Chondrocyte (in vitro differentiated cells): Measurements from ENCODE around the gene MAPKAP1. TPM values are rescaled to one million over a fixed set of nuclear protein-coding genes. Genes with fewer than 3 reads are reported as not detected.

Source experiments
- DNase-seq: peaks from one replicate; pipeline ENCODE4 v3.0.0; 2021; ENCODE audit warnings: mixed read lengths, low spot score
- H3K27ac Mint-ChIP-seq: one replicate; pipeline ENCODE4 v1.8.0; 2021; ENCODE audit warnings: mild to moderate bottlenecking, moderate library complexity, mixed read lengths; ENCODE audit not compliant: unreplicated experiment
- H3K27me3 Mint-ChIP-seq: 2 replicates; pipeline ENCODE4 v1.8.0; 2021; ENCODE audit warnings: low read depth, mixed read lengths
- H3K36me3 Mint-ChIP-seq: 2 replicates; pipeline ENCODE4 v1.8.0; 2021; ENCODE audit warnings: low read depth, mixed read lengths
- H3K4me1 Mint-ChIP-seq: 2 replicates; pipeline ENCODE4 v1.8.0; 2021; ENCODE audit warnings: low read depth, mild to moderate bottlenecking, mixed read lengths
- H3K4me3 Mint-ChIP-seq: one replicate; pipeline ENCODE4 v1.8.0; 2021; ENCODE audit warnings: mild to moderate bottlenecking, moderate library complexity, mixed read lengths; ENCODE audit not compliant: unreplicated experiment
- H3K9me3 Mint-ChIP-seq: 2 replicates; pipeline ENCODE4 v1.8.0; 2021; ENCODE audit warnings: low read depth, mixed read lengths
- CTCF ChIP-seq: fragments of 200-600 bp; sonication (generic); IDR thresholded peaks from 2 replicates; pipeline ENCODE4 v1.5.0; 2021; ENCODE audit warnings: antibody characterized with exemption, mild to moderate bottlenecking, moderate library complexity
- total RNA-seq: library from RNA; stranded (reverse); gene quantifications from 3 replicates; pipeline ENCODE4 v1.2.1, GENCODE V29; 2021

The MAPKAP1 gene
- total RNA-seq, 1 donor from 2014 or later: 91.5 TPM

GRCh38 chr9:125397736-125398135 lies 309.3 kb downstream of the MAPKAP1 start:
- Mint-ChIP-seq H3K9me3 (no peaks in the 10 kb centered on the region), H3K4me3 (no peak overlapping the region), H3K36me3 (no peaks in the 10 kb centered on the region), H3K27ac (no peak overlapping the region), H3K4me1 (no peaks in the 10 kb centered on the region), H3K27me3 (no peaks in the 10 kb centered on the region)
- no peak for DNase-seq
- no peak for TF ChIP-seq CTCF

GRCh38 chr9:125396799-125397198 lies 310.2 kb downstream of the MAPKAP1 start:
- no peaks in the 10 kb centered on the region for H3K9me3 Mint-ChIP-seq
- H3K27ac Mint-ChIP-seq: no peak overlapping the region
- DNase-seq: no peak
- no peaks in the 10 kb centered on the region for H3K4me1 Mint-ChIP-seq
- TF ChIP-seq CTCF: no peak
- H3K4me3 Mint-ChIP-seq: no peak overlapping the region
- H3K27me3 Mint-ChIP-seq: no peaks in the 10 kb centered on the region
- H3K36me3 Mint-ChIP-seq: no peaks in the 10 kb centered on the region

GRCh38 chr9:125393426-125393825 lies 313.6 kb downstream of the MAPKAP1 start:
- Mint-ChIP-seq H3K4me3 (no peak overlapping the region), H3K27me3 (no peaks in the 10 kb centered on the region), H3K36me3 (no peaks in the 10 kb centered on the region), H3K4me1 (no peaks in the 10 kb centered on the region), H3K27ac (no peak overlapping the region), H3K9me3 (no peaks in the 10 kb centered on the region)
- no peak for TF ChIP-seq CTCF
- no peak for DNase-seq

GRCh38 chr9:125391704-125392103 lies 315.3 kb downstream of the MAPKAP1 start:
- Mint-ChIP-seq H3K4me3 (no peak overlapping the region), H3K4me1 (no peaks in the 10 kb centered on the region), H3K36me3 (no peaks in the 10 kb centered on the region), H3K27me3 (no peaks in the 10 kb centered on the region), H3K9me3 (no peaks in the 10 kb centered on the region), H3K27ac (no peak overlapping the region)
- no peak for DNase-seq
- no peak for TF ChIP-seq CTCF

GRCh38 chr9:125388978-125389377 lies 318.0 kb downstream of the MAPKAP1 start:
- H3K36me3 Mint-ChIP-seq: no peaks in the 10 kb centered on the region
- H3K9me3 Mint-ChIP-seq: no peaks in the 10 kb centered on the region
- H3K27ac Mint-ChIP-seq: no peak overlapping the region
- TF ChIP-seq CTCF: no peak
- H3K4me3 Mint-ChIP-seq: no peak overlapping the region
- no peaks in the 10 kb centered on the region for H3K4me1 Mint-ChIP-seq
- no peaks in the 10 kb centered on the region for H3K27me3 Mint-ChIP-seq
- DNase-seq: no peak
